Measurements from ENCODE around the gene DOCK8. TPM values are rescaled to one million over a fixed set of nuclear protein-coding genes. Genes with fewer than 3 reads are reported as not detected.

The DOCK8 gene
- total RNA-seq, 2 donors from 2014 or later: 24.6 to 35.5 TPM

DNA sequence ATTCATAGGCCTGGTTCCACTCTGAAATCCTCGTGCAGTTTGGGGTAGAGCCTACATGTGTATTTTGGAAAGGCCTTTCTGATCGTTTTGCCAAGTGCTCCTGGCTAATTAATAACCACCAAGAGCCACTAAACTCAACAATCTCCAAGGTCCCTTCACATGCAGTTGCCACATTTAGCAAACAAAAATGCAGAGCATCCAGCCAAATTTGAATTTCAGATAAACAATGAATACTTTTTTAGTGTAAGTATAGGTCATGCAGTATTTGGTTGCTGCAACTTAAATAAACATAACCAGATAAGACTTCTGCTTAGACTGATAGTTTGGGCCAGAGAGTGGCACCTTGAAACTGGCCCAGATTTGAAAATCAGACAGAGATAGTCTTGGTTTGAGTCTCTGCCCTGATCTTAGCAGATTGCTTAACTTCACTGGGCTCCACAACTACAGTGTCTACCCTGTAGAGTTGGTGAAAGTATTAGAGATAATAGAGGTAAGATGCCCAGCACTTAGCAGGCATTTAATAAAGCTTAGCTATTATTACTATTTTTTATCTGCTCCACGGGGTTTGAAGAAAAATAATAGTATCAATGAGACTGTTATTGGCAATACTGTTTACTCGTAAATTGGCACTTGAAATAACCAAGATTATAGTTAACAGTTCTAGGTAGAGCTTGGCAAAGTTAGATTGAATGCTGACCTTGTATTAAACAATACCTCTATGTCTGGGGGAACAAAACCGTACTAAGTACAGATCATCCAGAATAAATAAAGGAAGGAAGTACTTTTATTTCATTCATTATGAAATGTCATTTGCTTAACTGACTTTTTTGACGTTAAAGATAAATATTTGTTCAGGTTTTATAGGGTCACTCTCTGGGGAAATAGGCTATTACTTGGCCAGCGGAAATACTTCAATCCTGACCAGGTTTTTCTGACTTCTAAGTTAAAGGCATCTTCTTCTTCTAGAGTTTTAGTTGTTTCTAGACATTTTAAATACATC is 274.8 kb downstream of the DOCK8 start:
- no peaks in the 10 kb centered on the region for H3K9me3 ChIP-seq

DNA sequence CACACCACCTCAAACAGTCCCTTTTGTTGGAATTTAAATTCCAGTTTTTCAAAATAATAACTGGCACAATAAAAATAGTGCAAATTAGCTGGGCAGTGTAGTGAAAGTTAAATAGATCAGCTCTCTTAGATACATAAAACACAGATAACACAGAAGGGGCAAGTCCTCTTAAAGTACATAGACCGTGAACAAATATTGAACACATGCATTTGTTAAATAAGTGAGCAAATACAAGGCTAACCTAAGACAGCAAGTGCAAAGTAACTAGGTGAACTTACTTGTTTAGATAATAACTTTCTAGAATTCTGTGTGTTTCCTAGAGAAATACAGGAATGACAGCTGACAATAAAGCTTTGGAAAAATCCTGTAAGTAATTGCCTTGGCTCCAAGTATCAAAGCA is 280.1 kb downstream of the DOCK8 start:
- H3K27ac ChIP-seq: peak overlapping the region in 1 of 2 donors; percentile 60
- H3K9me3 ChIP-seq: no peaks in the 10 kb centered on the region
- TF ChIP-seq, protein P1, sequence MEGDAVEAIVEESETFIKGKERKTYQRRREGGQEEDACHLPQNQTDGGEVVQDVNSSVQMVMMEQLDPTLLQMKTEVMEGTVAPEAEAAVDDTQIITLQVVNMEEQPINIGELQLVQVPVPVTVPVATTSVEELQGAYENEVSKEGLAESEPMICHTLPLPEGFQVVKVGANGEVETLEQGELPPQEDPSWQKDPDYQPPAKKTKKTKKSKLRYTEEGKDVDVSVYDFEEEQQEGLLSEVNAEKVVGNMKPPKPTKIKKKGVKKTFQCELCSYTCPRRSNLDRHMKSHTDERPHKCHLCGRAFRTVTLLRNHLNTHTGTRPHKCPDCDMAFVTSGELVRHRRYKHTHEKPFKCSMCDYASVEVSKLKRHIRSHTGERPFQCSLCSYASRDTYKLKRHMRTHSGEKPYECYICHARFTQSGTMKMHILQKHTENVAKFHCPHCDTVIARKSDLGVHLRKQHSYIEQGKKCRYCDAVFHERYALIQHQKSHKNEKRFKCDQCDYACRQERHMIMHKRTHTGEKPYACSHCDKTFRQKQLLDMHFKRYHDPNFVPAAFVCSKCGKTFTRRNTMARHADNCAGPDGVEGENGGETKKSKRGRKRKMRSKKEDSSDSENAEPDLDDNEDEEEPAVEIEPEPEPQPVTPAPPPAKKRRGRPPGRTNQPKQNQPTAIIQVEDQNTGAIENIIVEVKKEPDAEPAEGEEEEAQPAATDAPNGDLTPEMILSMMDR (IDR thresholded peaks at IDR 0.05): no peak
- peak; percentile 31 for TF ChIP-seq POLR2AphosphoS5 (IDR thresholded peaks at IDR 0.05)
- no peak for TF ChIP-seq POLR2A (IDR thresholded peaks at IDR 0.05)
- DNase-seq (ENCODE audit: low spot score): no peak
- H3K36me3 ChIP-seq: no peaks in the 10 kb centered on the region
- intact Hi-C loops (cut with DNase I): no loop called here
- no peak overlapping the region for H3K4me3 ChIP-seq
- H3K27me3 ChIP-seq (replicated peaks; ENCODE audit: insufficient read depth): no peaks in the 10 kb centered on the region
- 52% methylated on average over 1 of the region's 1 CpG for WGBS
- peaks cover 5% of the 10 kb centered on the region for H3K4me1 ChIP-seq (replicated peaks)

More for the DNA sequence above, 274.8 kb downstream of the DOCK8 start:
- Histone ChIP-seq H3K4me1 (replicated peaks) (no peaks in the 10 kb centered on the region), H3K27me3 (replicated peaks; ENCODE audit: insufficient read depth) (no peaks in the 10 kb centered on the region), H3K4me3 (no peak overlapping the region), H3K36me3 (no peaks in the 10 kb centered on the region), H3K27ac (peak overlapping the region in 1 of 2 donors; percentile 26)
- WGBS: 23% methylated on average over 7 of the region's 7 CpGs
- peak; percentile 28 for TF ChIP-seq POLR2AphosphoS5 (IDR thresholded peaks at IDR 0.05)
- TF ChIP-seq, protein P1 (IDR thresholded peaks at IDR 0.05): no peak
- TF ChIP-seq POLR2A (IDR thresholded peaks at IDR 0.05): no peak
- DNase-seq (ENCODE audit: low spot score): peak; percentile 43
- intact Hi-C loops (cut with DNase I): no loop called here

DNA sequence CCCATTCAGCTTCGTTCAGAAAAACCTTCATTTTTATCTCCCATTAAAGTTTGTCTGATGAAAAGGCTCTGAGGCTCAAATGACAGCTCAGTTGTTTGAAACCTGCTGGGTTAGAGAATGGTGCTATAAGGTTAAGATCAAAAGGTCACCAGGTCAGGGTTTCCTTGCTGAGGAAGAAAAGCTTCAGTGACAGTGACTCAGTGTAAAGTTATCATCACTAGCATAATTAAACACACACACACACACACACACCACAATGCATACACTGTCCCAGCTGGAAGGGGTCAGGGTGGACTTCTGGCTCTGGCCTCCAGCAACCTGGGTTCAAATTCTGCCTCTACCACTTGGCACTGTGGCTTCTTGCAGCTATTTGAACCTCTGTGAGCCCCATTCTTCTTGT is 281.1 kb downstream of the DOCK8 start:
- Histone ChIP-seq H3K9me3 (no peaks in the 10 kb centered on the region), H3K4me3 (no peak overlapping the region), H3K27ac (no peak overlapping the region), H3K27me3 (replicated peaks; ENCODE audit: insufficient read depth) (no peaks in the 10 kb centered on the region), H3K36me3 (no peaks in the 10 kb centered on the region), H3K4me1 (replicated peaks) (peaks cover 5% of the 10 kb centered on the region)
- DNase-seq (ENCODE audit: low spot score): no peak
- 65% methylated on average over 1 of the region's 1 CpG for WGBS
- TF ChIP-seq POLR2AphosphoS5 (IDR thresholded peaks at IDR 0.05): no peak
- TF ChIP-seq, protein P1 (IDR thresholded peaks at IDR 0.05): no peak
- TF ChIP-seq POLR2A (IDR thresholded peaks at IDR 0.05): no peak
- intact Hi-C loops (cut with DNase I): no loop called here

DNA sequence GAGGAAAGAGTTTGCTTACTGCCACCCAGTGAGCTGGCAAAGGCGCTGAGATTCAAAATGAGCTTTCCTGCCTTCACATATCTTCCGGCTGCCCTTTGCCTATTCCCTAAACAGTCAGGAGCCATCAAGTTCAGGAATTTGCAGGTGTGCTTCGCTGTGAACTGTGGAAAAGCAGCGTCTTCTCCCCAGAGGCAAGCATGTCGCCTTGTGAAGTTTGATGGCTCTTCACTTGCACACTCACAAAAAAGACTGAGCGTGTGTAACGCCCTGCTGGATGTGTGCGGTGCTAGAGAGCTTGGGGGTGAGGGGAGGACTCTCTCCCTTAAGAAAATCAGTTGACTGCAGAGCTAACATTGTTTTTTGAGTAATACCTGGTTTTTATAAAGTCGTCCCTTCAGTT is 288.7 kb downstream of the DOCK8 start:
- intact Hi-C loops (cut with DNase I): loop anchor here (10.0 kb wide), 1 partner anchor 49 kb away; no protein-coding TSS in a partner anchor
- H3K36me3 ChIP-seq: no peaks in the 10 kb centered on the region
- no peak for TF ChIP-seq POLR2A (IDR thresholded peaks at IDR 0.05)
- TF ChIP-seq, protein P1 (IDR thresholded peaks at IDR 0.05): no peak
- TF ChIP-seq POLR2AphosphoS5 (IDR thresholded peaks at IDR 0.05): no peak
- H3K27me3 ChIP-seq (replicated peaks; ENCODE audit: insufficient read depth): no peaks in the 10 kb centered on the region
- peak overlapping the region; percentile 88 to 92 for H3K27ac ChIP-seq
- peaks cover 2% of the 10 kb centered on the region for H3K4me1 ChIP-seq (replicated peaks)
- WGBS: 48% methylated on average over 9 of the region's 9 CpGs
- DNase-seq (ENCODE audit: low spot score): peak; percentile 17
- H3K9me3 ChIP-seq: no peaks in the 10 kb centered on the region
- H3K4me3 ChIP-seq: peak overlapping the region; percentile 67 to 75
